ENCODE results near the gene TANGO6.
"Not testable (repeated sequence)": the region's sequence is repeated elsewhere in the genome, so short reads cannot be mapped to it uniquely, and the experiment has no call there.

TANGO6 gene

DNA sequence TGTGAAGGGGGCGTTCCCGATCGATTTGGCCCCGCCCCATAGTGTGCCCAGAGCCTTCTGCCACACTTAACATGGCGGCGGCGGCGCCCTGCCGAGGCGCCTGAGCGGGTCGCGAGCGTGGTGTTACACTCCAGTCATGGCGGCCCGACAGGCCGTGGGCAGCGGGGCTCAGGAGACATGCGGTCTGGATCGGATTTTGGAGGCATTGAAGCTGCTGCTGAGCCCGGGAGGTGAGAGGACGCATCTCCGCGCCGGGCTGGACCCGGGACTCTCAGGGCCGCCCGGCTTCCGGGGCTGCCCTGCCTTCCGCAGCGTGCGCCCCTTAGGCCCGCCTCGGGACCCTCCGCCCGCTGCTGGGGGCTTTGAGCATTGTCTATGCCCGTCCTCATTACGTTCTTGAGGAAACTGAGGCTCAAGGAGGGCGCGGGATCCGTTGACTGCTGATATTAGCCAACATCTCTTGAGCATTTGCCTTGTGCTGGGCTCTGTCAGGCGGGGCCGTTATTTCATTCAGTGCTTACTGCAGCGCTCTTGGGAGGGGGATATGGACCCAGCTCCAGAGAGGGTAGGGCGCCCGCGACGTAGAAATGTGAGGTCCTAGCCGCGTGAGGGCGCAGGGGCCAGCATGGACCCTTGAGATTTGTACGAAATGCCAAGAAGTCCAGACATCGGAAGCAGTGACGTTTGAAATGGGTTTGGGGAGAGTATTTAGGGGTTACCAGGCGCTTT is at the start of gene TANGO6:
Gene TANGO6, plus strand, starts transcription at position 50 of the 729 bp plus-strand sequence. Its CDS starts 87 bp downstream, at position 137.
- peak; percentile 51 to 53 for DNase-seq (ENCODE audit: low read depth in 2 of 2)

- DNase-seq (ENCODE audit: low read depth in 2 of 2), result no peak
Measured at GRCh38 chr16:68798398-68798797, 44.9 kb upstream of the TANGO6 start.

- peak; percentile 80 to 84 for DNase-seq (ENCODE audit: low read depth in 2 of 2)
Measured at GRCh38 chr16:68800257-68800875, 43.0 kb upstream of the TANGO6 start.

- DNase-seq (ENCODE audit: low read depth in 2 of 2), result peak; percentile 68 to 75
Measured at GRCh38 chr16:68802190-68802589, 41.1 kb upstream of the TANGO6 start.

- DNase-seq (ENCODE audit: low read depth in 2 of 2), result no peak
Measured at GRCh38 chr16:68806422-68806821, 36.9 kb upstream of the TANGO6 start.

DNA sequence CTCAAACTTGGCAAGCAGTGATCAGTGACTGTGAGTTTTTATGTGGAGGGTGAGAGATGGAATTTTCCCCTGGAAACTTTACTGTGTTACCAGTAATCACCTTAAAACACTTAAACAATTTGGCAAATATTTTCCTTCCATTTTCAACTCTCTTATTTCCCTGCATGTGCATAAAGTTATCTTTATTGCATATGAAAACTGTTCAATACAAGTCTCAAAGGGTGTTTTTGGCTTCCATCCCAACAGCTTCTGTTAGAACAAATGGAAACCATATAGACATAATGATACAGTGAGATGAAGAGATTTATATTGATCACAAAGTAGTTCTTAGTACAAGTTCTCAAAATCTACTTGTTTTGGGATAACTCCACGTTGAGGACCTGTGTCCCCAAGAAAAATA is 36.4 kb upstream of the TANGO6 start:
- DNase-seq (ENCODE audit: low read depth in 2 of 2), result no peak

- DNase-seq (ENCODE audit: low read depth in 2 of 2), result no peak
Measured at GRCh38 chr16:68814516-68814915, 28.8 kb upstream of the TANGO6 start.

GRCh38 chr16:68823401-68824135 is 19.8 kb upstream of the TANGO6 start:
- peak; percentile 85 for DNase-seq (ENCODE audit: low read depth in 2 of 2)

- no peak for DNase-seq (ENCODE audit: low read depth in 2 of 2)
Measured at GRCh38 chr16:68825427-68825826, 17.9 kb upstream of the TANGO6 start.

DNA sequence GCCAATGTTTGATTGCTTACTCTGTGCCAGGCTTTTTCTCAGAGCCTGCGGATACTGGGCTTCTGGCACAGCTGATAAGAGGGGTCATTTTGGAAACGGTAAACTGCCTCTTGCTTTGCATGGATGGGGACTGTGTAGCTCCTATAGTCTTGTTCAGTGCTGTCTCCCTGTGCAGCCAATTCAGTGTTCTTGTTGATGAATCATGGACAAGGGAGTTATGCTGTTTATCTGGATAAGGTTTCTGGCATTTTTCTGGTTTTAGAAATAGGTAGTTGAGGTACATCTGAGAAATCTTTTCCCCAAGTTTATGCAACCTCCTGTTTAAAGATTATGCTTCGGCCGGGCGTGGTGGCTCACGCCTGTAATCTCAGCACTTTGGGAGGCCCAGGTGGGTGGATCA is 16.7 kb upstream of the TANGO6 start:
- DNase-seq (ENCODE audit: low read depth in 2 of 2), result no peak

- DNase-seq (ENCODE audit: low read depth in 2 of 2), result no peak
Measured at GRCh38 chr16:68833251-68833650, 10.1 kb upstream of the TANGO6 start.

- no peak for DNase-seq (ENCODE audit: low read depth in 2 of 2)
Measured at GRCh38 chr16:68834550-68834949, 8.8 kb upstream of the TANGO6 start.

DNA sequence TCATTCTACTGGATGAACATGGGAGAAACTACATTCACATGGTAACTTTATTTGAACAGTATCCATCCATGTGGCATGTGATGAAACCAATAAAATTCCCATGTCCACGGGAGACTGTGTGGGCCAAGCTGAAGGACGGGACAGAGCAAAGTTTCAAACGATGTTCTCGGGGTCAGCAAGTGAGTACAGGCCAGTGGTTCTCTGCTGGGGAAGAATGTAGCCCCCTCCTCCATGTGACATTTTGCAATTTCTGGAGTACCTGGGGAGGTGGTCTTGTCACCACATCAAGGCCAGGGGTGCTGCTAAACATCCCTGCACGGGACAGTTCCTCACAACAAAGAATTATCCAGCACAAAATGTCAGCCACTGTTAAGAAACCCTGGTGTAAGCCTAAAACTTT is 7.4 kb upstream of the TANGO6 start:
- no peak for DNase-seq (ENCODE audit: low read depth in 2 of 2)

DNA sequence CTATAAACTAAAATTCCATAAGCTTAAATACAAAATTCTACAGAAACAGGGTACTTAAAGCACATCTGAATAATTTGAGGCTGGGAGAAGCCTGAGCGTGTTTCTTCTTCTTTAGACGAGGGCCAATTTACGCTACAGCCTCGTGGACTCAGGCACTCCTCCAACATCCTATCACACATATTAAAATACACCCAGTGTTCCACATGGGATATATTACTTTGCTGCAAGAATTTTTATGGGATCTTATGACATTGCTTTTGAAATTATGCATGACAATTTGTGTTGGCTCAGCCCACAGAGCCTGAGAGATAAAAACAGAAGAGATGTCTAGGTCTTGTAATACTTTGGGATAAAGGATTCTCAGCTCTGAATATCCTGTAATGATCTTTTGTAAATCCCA is 3.5 kb upstream of the TANGO6 start:
- DNase-seq (ENCODE audit: low read depth in 2 of 2), result no peak

DNA sequence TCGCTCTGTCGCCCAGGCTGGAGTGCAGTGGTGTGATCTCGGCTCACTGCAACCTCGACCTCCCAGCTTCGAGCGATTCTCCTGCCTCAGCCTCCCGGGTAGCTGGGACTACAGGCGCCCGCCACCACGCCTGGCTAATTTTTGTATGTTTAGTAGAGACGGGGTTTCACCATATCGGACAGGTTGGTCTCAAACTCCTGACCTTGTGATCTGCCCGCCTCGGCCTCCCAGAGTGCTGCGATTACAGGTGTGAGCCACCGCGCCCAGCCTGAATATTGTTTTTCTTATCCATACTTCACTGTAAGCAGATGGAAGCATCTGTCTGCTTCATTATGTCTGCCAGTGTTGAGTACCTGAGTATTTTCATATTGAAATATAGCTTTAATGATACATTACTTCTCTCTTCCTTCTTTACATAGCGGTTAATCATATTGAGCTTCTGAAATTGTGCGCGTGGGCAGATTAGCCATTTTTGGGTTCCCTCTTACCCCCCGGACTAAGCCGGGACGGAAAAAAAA is 308 bp upstream of the TANGO6 start:
- not testable (repeated sequence) for DNase-seq (ENCODE audit: low read depth in 2 of 2)

- no peak for DNase-seq (ENCODE audit: low read depth in 2 of 2)
Measured at GRCh38 chr16:68844211-68844564, 857 bp downstream of the TANGO6 start.

GRCh38 chr16:68848786-68849185 is 5.5 kb downstream of the TANGO6 start:
- no peak for DNase-seq (ENCODE audit: low read depth in 2 of 2)

DNA sequence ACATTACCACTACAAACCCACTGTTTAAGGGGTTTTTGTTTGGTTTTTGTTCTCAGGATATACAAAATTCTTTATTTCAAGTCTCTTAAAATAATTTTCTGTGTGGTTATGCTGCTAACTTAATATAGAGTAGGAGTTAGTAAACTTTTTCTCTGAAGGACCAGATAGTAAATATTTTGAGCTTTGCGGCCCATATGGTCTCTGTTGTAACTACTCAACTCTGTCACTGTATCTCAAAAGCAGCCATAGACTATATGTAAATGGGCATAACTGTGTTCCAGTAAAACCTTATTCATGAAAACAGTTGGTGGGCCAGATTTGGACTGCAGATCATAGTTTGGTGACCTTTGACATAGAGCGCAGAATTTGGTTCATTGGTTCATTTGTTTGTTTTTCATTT is 7.2 kb downstream of the TANGO6 start:
- no peak for DNase-seq (ENCODE audit: low read depth in 2 of 2)

GRCh38 chr16:68851601-68852000 is 8.3 kb downstream of the TANGO6 start:
- DNase-seq (ENCODE audit: low read depth in 2 of 2), result no peak

GRCh38 chr16:68857479-68857878 is 14.1 kb downstream of the TANGO6 start:
- DNase-seq (ENCODE audit: low read depth in 2 of 2), result no peak

GRCh38 chr16:68859828-68860227 is 16.5 kb downstream of the TANGO6 start:
- no peak for DNase-seq (ENCODE audit: low read depth in 2 of 2)

DNA sequence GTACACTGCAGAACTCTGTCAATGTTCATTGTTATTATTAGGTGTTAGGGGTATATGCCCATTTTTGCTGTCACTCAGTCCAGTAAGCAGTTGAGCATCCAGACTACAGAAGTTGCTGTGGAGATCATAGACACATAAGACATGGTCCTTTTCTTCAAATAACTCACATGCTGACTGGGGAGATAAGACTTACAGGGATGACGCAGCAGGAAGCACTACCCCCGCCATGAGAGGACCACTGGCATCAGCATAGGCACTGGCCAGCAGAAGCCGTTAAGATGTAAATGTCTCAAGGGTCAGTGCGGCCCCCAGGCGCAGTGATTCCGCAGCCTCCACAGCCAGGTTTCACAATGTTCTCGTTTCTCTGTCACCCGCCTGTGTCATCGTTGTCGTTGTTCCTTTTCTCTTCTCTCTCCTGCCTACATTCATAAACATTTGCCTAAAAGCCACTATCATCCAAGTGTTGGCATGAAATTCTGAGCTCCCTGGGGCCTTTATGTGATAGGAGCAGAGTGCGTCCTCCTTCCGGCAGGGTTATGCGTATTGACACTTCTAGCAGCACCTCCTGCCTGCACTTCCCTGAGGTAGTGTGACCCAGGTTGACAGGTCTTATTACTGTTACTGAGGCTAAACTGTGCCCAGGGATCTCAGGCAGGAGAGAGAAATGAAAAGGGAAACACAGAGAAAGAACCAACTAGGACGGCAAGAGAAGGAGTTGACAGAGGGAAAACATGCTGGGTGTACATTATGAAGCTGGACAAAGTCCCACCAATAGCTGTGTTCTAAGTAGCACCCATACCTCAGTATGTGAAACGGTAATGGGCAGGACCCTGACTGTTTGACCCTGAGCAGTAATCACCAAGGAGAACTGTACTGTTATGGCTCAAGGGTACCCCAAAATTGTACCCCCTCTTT is 17.9 kb downstream of the TANGO6 start:
- DNase-seq (ENCODE audit: low read depth in 2 of 2), result no peak
